Progenitor cell of endocrine pancreas (in vitro differentiated cells): ENCODE data around the gene PDLIM4. TPM values are rescaled to one million over a fixed set of nuclear protein-coding genes. Genes with fewer than 3 reads are reported as not detected.

Experiments used
- DNase-seq: peaks from one replicate; pipeline ENCODE4 v3.0.0; 2021; ENCODE audit warnings: low spot score; ENCODE audit not compliant: unreplicated experiment
- H3K27ac Mint-ChIP-seq: 2 replicates; pipeline ENCODE4 v1.8.0; 2021; ENCODE audit warnings: mild to moderate bottlenecking, moderate library complexity, mixed read lengths
- H3K27me3 Mint-ChIP-seq: 2 replicates; pipeline ENCODE4 v1.8.0; 2021; ENCODE audit warnings: mixed read lengths
- H3K36me3 Mint-ChIP-seq: 2 replicates; pipeline ENCODE4 v1.8.0; 2022; ENCODE audit warnings: mixed read lengths; ENCODE audit not compliant: insufficient read depth
- H3K4me1 Mint-ChIP-seq: 2 replicates; pipeline ENCODE4 v1.8.0; 2021; ENCODE audit warnings: low read depth, mixed read lengths
- H3K4me3 Mint-ChIP-seq: 2 replicates; pipeline ENCODE4 v1.8.0; 2021; ENCODE audit warnings: low read depth, mild to moderate bottlenecking, moderate library complexity, mixed read lengths
- H3K9me3 Mint-ChIP-seq: 2 replicates; pipeline ENCODE4 v1.8.0; 2021; ENCODE audit warnings: low read depth, mixed read lengths
- CTCF ChIP-seq: fragments of 200-600 bp; sonication (generic); IDR thresholded peaks from one replicate; pipeline ENCODE4 v1.5.0; 2021; ENCODE audit warnings: antibody characterized with exemption, mild to moderate bottlenecking; ENCODE audit not compliant: unreplicated experiment
- total RNA-seq: library from RNA; stranded (reverse); gene quantifications from 2 replicates; pipeline ENCODE4 v1.2.1, GENCODE V29; 2021

PDLIM4 gene
- total RNA-seq, 1 donor from 2014 or later: 14.7 TPM

GRCh38 chr5:132261881-132262845 is 4.7 kb downstream of the PDLIM4 start:
- no peak for TF ChIP-seq CTCF
- DNase-seq: no peak
- Mint-ChIP-seq H3K4me1 (peaks cover 14% of the 10 kb centered on the region), H3K36me3 (peaks cover 3% of the 10 kb centered on the region), H3K9me3 (no peaks in the 10 kb centered on the region), H3K27me3 (no peaks in the 10 kb centered on the region), H3K27ac (no peak overlapping the region), H3K4me3 (no peak overlapping the region)

GRCh38 chr5:132262882-132263547 is 5.5 kb downstream of the PDLIM4 start:
- H3K36me3 Mint-ChIP-seq: peaks cover 3% of the 10 kb centered on the region
- no peaks in the 10 kb centered on the region for H3K9me3 Mint-ChIP-seq
- no peak overlapping the region for H3K27ac Mint-ChIP-seq
- H3K4me1 Mint-ChIP-seq: peaks cover 15% of the 10 kb centered on the region
- no peak for TF ChIP-seq CTCF
- H3K27me3 Mint-ChIP-seq: no peaks in the 10 kb centered on the region
- no peak for DNase-seq
- H3K4me3 Mint-ChIP-seq: no peak overlapping the region

GRCh38 chr5:132263548-132264261 is 6.2 kb downstream of the PDLIM4 start:
- peaks cover 15% of the 10 kb centered on the region for H3K4me1 Mint-ChIP-seq
- no peaks in the 10 kb centered on the region for H3K9me3 Mint-ChIP-seq
- H3K4me3 Mint-ChIP-seq: no peak overlapping the region
- no peak overlapping the region for H3K27ac Mint-ChIP-seq
- DNase-seq: no peak
- H3K27me3 Mint-ChIP-seq: no peaks in the 10 kb centered on the region
- no peak for TF ChIP-seq CTCF
- H3K36me3 Mint-ChIP-seq: peaks cover 3% of the 10 kb centered on the region

- H3K4me3 Mint-ChIP-seq: no peak overlapping the region
- H3K27me3 Mint-ChIP-seq: no peaks in the 10 kb centered on the region
- DNase-seq: no peak
- peaks cover 13% of the 10 kb centered on the region for H3K4me1 Mint-ChIP-seq
- no peak for TF ChIP-seq CTCF
- no peaks in the 10 kb centered on the region for H3K9me3 Mint-ChIP-seq
- peak overlapping the region; percentile 75 for H3K27ac Mint-ChIP-seq
- peaks cover 3% of the 10 kb centered on the region for H3K36me3 Mint-ChIP-seq
Measured at GRCh38 chr5:132264546-132265335, 7.2 kb downstream of the PDLIM4 start.
